ENCODE results near the gene CTNNA1. TPM values are rescaled to one million over a fixed set of nuclear protein-coding genes. Genes with fewer than 3 reads are reported as not detected.
"Not testable (repeated sequence)": the region's sequence is repeated elsewhere in the genome, so short reads cannot be mapped to it uniquely, and the experiment has no call there.

The CTNNA1 gene
- total RNA-seq, 1 donor from 2014 or later = 304 TPM

DNA sequence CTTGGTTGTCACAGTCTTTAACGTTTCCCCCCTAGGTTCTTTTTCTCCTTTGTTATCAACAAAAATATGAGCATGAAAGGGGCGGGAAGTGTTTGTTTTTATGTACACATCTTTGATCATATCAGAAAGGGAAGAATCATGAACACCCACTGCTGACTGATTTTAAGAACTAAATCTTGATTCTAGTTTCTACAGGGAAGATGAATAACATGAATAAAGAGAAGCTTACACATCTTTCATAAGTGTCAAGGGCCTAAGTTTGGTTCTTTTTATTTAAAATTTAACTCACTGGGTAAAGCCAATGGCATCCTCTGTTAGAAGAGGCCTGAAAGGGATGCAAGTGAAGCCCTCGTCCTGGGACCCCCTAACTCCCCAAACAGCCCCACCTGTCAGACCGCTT is 14.8 kb upstream of the CTNNA1 start:
- no peak for DNase-seq (ENCODE audit: extremely low spot score in 2 of 2)
- TF ChIP-seq POLR2AphosphoS5 (IDR thresholded peaks at IDR 0.05; ENCODE audit: insufficient read depth in 1 of 2, low read depth in 1 of 2) = no peak
- no peak for TF ChIP-seq CTCF (IDR thresholded peaks at IDR 0.05)
- TF ChIP-seq POLR2A (IDR thresholded peaks at IDR 0.05) = no peak
- no peaks in the 10 kb centered on the region for H3K36me3 ChIP-seq
- H3K4me3 ChIP-seq = no peak overlapping the region
- no peaks in the 10 kb centered on the region for H3K27me3 ChIP-seq
- no peaks in the 10 kb centered on the region for H3K4me1 ChIP-seq
- intact Hi-C loops (cut with DNase I) = no loop called here
- no peak overlapping the region for H3K27ac ChIP-seq
- no peaks in the 10 kb centered on the region for H3K9me3 ChIP-seq

- Histone ChIP-seq H3K4me1 (no peaks in the 10 kb centered on the region), H3K27me3 (no peaks in the 10 kb centered on the region), H3K9me3 (no peaks in the 10 kb centered on the region), H3K27ac (no peak overlapping the region), H3K36me3 (no peaks in the 10 kb centered on the region), H3K4me3 (no peak overlapping the region)
- no peak for TF ChIP-seq CTCF (IDR thresholded peaks at IDR 0.05)
- TF ChIP-seq POLR2AphosphoS5 (IDR thresholded peaks at IDR 0.05; ENCODE audit: insufficient read depth in 1 of 2, low read depth in 1 of 2) = no peak
- no peak for TF ChIP-seq POLR2A (IDR thresholded peaks at IDR 0.05)
- no peak for DNase-seq (ENCODE audit: extremely low spot score in 2 of 2)
- intact Hi-C loops (cut with DNase I) = no loop called here
These were observed 13.3 kb upstream of the CTNNA1 start for GRCh38 chr5:138739938-138740337.

- no peak for DNase-seq (ENCODE audit: extremely low spot score in 2 of 2)
- no peaks in the 10 kb centered on the region for H3K27me3 ChIP-seq
- TF ChIP-seq POLR2A (IDR thresholded peaks at IDR 0.05) (no peak), CTCF (IDR thresholded peaks at IDR 0.05) (no peak), POLR2AphosphoS5 (IDR thresholded peaks at IDR 0.05; ENCODE audit: insufficient read depth in 1 of 2, low read depth in 1 of 2) (no peak)
- H3K9me3 ChIP-seq = no peaks in the 10 kb centered on the region
- intact Hi-C loops (cut with DNase I) = no loop called here
- no peak overlapping the region for H3K4me3 ChIP-seq
- no peaks in the 10 kb centered on the region for H3K4me1 ChIP-seq
- no peak overlapping the region for H3K27ac ChIP-seq
- H3K36me3 ChIP-seq = no peaks in the 10 kb centered on the region
These were observed 9.7 kb upstream of the CTNNA1 start for GRCh38 chr5:138743484-138743883.

- intact Hi-C loops (cut with DNase I) = no loop called here
- H3K4me3 ChIP-seq = no peak overlapping the region
- H3K36me3 ChIP-seq = no peaks in the 10 kb centered on the region
- no peaks in the 10 kb centered on the region for H3K4me1 ChIP-seq
- no peak for DNase-seq (ENCODE audit: extremely low spot score in 2 of 2)
- H3K27me3 ChIP-seq = no peaks in the 10 kb centered on the region
- no peak for TF ChIP-seq POLR2AphosphoS5 (IDR thresholded peaks at IDR 0.05; ENCODE audit: insufficient read depth in 1 of 2, low read depth in 1 of 2)
- TF ChIP-seq CTCF (IDR thresholded peaks at IDR 0.05) = no peak
- TF ChIP-seq POLR2A (IDR thresholded peaks at IDR 0.05) = no peak
- H3K9me3 ChIP-seq = no peaks in the 10 kb centered on the region
- H3K27ac ChIP-seq = no peak overlapping the region
These were observed 8.0 kb upstream of the CTNNA1 start for GRCh38 chr5:138745268-138745667.

- Histone ChIP-seq H3K27me3 (no peaks in the 10 kb centered on the region), H3K4me1 (no peaks in the 10 kb centered on the region), H3K27ac (no peak overlapping the region), H3K4me3 (no peak overlapping the region), H3K36me3 (no peaks in the 10 kb centered on the region), H3K9me3 (no peaks in the 10 kb centered on the region)
- TF ChIP-seq POLR2AphosphoS5 (IDR thresholded peaks at IDR 0.05; ENCODE audit: insufficient read depth in 1 of 2, low read depth in 1 of 2) = no peak
- TF ChIP-seq POLR2A (IDR thresholded peaks at IDR 0.05) = no peak
- no peak for TF ChIP-seq CTCF (IDR thresholded peaks at IDR 0.05)
- DNase-seq (ENCODE audit: extremely low spot score in 2 of 2) = no peak
- intact Hi-C loops (cut with DNase I) = no loop called here
These were observed 4.6 kb upstream of the CTNNA1 start for GRCh38 chr5:138748630-138749081.

DNA sequence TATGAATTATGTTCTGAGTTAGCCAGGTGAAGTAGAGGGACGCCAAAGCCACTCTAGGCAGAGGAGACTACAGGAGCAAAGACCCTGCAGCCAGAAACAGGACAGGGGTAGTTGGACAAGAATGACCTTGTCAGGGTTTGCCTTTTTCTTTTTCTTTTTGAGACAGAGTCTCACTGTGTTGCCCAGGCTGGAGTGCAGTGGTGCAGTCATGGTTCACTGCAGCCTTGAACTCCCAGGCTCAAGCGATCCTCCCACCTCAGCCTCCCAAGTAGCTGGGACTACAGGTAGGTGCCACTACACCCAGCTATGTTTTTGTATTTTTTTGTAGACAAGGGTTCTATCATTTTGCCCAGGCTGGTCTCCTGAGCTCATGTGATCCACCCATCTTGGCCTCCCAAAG is 1.9 kb upstream of the CTNNA1 start:
- intact Hi-C loops (cut with DNase I) = loop anchor here (10.0 kb wide), 1 partner anchor 177 kb away; the partner anchor contains the start of gene HSPA9

More for the DNA sequence above, 1.9 kb upstream of the CTNNA1 start:
- not testable (repeated sequence) for H3K4me3 ChIP-seq; H3K27me3 ChIP-seq; H3K27ac ChIP-seq; H3K9me3 ChIP-seq; H3K36me3 ChIP-seq; DNase-seq (ENCODE audit: extremely low spot score in 2 of 2)
- peaks cover 20% of the 10 kb centered on the region for H3K4me1 ChIP-seq
